ENCODE measurements around the gene OR2Z1.
"Not testable (repeated sequence)": the region's sequence is repeated elsewhere in the genome, so short reads cannot be mapped to it uniquely, and the experiment has no call there.

Gene OR2Z1

DNA sequence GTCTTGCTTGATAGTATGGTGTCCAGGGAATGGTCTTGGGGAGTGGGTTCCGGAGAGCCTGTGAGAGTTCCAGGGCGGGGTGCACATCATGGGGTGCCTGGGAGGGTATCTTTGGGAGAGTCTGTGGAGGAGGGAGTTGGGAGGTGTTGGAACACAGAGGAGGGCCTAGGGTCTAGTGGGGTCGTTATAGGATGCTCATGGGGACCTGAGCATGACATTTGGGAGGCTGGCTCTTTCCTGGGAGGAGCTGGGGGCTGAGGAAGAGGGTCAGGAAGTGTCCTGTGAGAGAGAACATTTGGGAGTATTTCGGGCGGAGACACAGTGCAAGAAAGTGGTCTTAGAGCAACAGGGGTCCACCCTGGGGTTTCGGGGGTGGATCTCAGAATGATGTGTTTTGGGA lies 25.5 kb upstream of the OR2Z1 start:
- no peak overlapping the region for H3K4me3 ChIP-seq (ENCODE audit: low read length)
- TF ChIP-seq ZNF274 (IDR thresholded peaks at IDR 0.05; ENCODE audit: low read depth, low read length), result no peak

DNA sequence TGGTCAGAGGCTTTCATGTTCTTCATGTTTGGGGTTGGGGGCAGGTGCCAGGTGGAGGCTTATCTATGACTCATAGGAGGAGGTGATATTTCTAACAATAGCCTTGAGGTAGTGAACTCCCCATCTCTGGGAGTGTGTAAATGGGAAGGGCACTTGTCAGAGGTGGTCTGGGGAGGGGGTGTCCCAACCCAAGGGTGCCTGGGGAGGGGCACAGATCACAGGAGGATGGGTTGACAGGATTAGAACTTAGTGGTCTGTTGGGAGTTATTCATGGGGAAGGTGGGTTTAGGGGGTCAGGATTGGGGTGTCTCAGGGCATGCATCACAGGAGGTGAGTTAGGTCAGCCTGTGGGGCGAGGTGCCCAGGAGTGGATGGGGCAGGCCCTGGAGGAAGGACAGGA lies 24.4 kb upstream of the OR2Z1 start:
- TF ChIP-seq ZNF274 (IDR thresholded peaks at IDR 0.05; ENCODE audit: low read depth, low read length), result no peak
- H3K4me3 ChIP-seq (ENCODE audit: low read length), result no peak overlapping the region

DNA sequence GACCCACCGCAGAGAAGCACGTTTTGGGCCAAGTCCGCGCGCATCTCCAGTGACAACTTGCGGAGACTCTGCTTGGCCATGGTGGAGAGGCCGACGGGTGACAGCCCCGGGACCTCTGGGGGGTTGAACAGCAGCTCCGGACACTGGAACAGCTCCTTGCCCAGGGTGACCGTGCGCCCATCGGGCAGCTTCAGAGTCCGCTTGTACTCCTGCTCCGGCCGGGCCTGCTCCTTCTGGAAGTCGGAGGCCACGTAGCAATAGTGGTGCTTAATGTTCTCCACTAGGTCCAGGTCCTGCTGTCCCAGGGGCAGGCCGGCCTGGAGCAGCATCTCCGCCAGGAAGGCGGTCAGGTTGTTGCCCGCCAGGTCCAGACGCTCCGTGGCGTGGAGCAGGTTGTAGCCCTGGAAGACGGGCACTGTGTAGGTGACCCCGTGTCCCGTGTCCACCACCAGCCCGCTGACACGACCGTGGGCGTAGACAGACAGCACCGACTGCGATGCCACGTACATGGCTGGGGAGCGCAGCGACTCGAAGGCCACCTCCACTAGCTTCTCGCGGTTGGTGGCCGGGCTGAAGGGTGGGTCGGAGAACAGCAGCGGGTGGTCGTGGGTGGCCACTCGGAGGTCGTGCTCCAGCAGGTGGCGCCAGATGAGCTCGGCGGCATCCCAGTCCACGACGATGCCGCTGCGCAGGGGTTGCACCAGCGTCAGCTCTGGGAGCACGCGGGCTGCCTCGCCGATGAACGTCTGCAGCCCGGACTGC lies 23.6 kb upstream of the OR2Z1 start:
- no peak overlapping the region for H3K4me3 ChIP-seq (ENCODE audit: low read length)

DNA sequence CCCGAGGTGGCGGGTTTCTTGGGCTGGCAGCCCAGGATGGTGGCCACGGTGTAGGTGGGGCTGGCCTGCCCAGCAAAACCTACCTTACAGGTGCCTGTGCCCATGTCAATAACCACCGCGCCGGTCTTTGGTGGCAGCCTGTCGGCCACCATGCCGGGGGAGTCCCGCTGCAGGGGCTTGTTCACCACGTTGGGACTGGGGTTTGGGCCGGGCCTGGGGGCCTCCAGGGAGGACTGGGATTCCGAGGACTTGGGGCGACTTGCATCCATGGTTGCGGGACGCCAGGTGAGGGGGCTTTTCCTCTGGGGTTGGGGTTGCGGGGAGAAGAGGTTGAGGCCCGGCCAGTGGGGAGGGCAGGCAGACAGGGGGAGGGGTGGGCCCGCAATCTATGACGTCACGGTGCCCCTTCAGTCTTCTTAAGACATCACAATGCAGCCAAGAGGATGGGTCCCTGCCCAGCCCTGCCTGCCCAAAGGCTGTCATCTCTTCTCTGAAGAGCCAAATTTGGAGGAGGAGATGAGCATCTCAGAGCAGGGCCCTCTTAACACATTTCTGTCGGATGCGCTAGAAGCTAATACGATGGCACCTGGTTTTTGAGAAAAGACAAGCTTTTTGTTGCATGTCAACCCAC lies 22.9 kb upstream of the OR2Z1 start, which contains the start of gene ACTL9:
Gene ACTL9, minus strand, starts transcription at position 363 of the 631 bp plus-strand sequence. Its CDS starts 94 bp downstream, at position 269.
- no peak within 1 kb of the TSS for H3K4me3 ChIP-seq (ENCODE audit: low read length)
- TF ChIP-seq ZNF274 (IDR thresholded peaks at IDR 0.05; ENCODE audit: low read depth, low read length), result no peak

More for the DNA sequence above, 23.6 kb upstream of the OR2Z1 start:
- TF ChIP-seq ZNF274 (IDR thresholded peaks at IDR 0.05; ENCODE audit: low read depth, low read length), result no peak

DNA sequence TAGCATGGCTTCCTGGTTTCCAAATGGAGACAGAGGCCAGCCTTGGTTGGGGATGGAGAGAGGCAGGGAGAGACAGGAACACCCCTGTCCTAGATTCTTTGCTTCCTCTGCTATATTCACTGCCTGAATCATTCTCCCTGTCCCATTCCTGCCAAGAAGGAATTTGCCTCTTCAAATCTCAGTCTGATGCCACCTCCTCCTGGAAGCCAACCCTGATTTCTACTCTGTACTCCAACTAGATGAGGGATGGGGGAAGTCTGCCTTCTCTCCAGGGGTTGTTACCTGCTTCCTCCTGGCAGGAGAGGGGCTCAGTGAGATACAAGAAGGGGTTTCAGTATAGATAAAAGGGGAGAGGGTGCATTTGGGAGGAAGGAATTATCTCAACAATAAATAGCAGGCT lies 21.5 kb upstream of the OR2Z1 start:
- no peak overlapping the region for H3K4me3 ChIP-seq (ENCODE audit: low read length)
- no peak for TF ChIP-seq ZNF274 (IDR thresholded peaks at IDR 0.05; ENCODE audit: low read depth, low read length)

DNA sequence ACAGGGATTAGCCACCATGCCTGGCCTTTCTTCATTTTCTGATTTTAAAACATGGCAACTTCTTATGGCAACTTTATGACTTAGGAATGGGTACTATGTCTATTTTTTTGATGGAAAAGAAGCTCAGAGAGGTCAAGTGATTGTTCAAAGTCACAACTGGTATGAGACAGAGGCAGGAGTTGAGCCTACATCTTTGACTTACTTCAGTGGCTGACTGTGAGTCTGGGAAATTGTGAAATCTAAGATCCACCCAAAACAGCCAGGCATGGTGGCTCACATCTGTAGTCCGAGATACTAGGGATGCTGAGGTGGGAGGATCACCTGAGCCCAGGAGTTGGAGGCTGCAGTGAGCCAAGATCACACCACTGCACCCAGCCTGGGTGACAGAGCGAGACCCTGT lies 20.5 kb upstream of the OR2Z1 start:
- no peak for TF ChIP-seq ZNF274 (IDR thresholded peaks at IDR 0.05; ENCODE audit: low read depth, low read length)

DNA sequence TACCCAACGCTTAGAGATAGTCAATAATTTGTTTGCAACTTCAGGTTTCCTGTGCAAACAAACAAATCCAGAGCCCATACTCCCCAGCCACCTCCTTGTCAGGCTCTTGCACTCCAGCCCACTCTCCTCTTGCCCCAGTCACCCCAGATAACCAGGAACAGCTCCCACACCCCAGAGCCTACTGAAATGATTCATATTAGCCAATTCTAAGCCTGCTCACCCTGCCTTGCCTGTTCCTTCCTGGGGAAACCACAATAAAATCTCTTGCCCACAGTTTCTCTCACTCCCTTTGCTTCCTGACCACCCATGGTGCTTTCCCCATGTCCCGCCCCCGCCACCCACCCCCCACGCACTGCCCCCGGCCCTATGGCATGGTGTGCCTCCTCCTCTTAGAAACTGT lies 19.1 kb upstream of the OR2Z1 start:
- no peak overlapping the region for H3K4me3 ChIP-seq (ENCODE audit: low read length)
- TF ChIP-seq ZNF274 (IDR thresholded peaks at IDR 0.05; ENCODE audit: low read depth, low read length), result no peak

More for the DNA sequence above, 20.5 kb upstream of the OR2Z1 start:
- H3K4me3 ChIP-seq (ENCODE audit: low read length), result no peak overlapping the region

DNA sequence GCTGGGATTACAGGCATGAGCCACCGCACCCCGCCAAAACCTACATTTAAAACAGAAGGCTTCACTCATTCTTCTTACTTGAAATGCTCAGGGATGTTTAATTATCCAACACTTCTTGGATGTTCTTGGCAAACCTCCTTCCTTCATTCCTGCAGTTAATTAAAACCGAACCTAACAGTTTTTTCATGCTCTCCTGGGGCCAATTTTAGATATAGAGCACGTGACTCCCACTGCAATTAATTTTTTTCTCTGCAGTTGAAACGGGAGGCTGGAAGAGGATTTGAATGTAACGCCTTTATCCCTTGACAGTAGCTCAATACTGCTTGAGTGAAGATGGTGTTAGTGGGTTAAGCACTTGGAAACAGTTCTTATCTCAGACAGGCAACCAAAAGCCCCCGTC lies 18.2 kb upstream of the OR2Z1 start:
- no peak overlapping the region for H3K4me3 ChIP-seq (ENCODE audit: low read length)
- TF ChIP-seq ZNF274 (IDR thresholded peaks at IDR 0.05; ENCODE audit: low read depth, low read length), result no peak

DNA sequence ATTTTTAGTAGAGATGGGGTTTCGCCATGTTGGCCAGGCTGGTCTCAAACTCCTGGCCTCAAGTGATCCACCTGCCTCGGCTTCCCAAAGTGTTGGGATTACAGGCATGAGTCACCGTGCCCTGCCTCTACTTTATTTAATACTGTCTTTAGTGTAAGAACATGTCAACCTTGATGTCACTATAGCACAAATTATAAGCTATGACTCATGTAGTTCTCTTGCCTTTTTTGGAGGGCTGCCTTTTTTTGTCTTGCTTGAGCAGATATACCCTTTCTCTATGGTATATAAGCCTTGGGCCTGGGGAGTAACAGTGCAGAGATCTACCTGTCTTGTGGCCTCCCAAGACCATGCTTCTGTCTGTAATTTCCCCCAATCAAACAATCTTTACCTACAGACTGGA lies 16.1 kb upstream of the OR2Z1 start:
- not testable (repeated sequence) for H3K4me3 ChIP-seq (ENCODE audit: low read length)

DNA sequence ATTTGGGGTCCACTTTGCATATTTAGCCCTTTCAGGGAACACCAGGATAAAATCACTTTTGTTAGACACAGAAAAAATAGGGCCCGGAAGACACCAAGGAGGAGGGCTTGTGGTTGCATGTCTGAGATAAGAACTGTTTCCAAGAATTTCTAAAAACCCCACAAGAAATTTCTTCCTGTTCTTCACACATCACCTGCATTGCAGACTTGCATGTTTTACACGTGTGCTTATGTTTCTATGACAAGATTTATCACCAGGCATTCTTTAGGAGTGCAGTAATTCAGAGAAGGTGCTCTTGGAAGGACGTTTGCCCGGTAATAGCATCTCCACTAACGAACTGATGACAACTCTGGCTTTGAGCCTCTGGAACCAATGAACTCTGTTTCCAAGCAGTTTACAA lies 15.7 kb upstream of the OR2Z1 start:
- H3K4me3 ChIP-seq (ENCODE audit: low read length), result no peak overlapping the region
- no peak for TF ChIP-seq ZNF274 (IDR thresholded peaks at IDR 0.05; ENCODE audit: low read depth, low read length)

DNA sequence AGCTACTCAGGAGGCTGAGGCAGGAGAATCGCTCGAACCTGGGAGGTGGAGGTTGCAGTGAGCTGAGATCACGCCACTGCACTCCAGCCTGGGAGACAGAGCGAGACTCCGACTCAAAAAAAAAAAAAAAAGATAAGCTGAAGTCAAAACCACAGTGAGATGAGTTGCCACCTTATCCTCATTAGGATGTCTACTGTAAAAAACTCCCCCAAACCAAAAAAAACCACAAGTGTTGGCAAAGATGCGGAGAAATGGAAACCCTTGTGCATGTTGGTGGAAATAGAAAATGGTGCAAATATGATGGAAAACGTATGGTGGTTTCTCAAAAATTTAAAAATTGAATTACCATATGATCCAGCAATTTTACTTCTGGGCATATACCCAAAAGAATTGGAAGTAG lies 11.1 kb upstream of the OR2Z1 start:
- H3K4me3 ChIP-seq (ENCODE audit: low read length), result not testable (repeated sequence)

DNA sequence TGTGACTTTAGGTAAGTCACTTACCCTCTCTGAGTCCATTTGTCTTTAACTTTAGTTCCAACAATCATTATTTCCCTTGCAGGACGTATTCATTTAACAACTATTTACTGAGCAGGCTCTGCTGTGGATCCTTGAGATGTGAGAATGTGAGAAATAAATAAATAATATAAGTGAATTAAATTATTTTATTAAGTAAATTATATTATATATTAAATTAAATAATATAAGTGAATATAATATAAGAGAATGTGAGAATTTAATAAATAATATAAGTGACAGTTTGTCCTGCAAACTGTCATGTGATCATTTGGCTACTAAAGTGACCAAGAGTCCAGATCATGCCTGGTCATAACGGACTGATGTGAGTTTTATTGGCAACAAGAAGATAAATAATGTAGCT lies 598 bp downstream of the OR2Z1 start:
- no peak overlapping the region for H3K4me3 ChIP-seq (ENCODE audit: low read length)
- TF ChIP-seq ZNF274 (IDR thresholded peaks at IDR 0.05; ENCODE audit: low read depth, low read length), result no peak

DNA sequence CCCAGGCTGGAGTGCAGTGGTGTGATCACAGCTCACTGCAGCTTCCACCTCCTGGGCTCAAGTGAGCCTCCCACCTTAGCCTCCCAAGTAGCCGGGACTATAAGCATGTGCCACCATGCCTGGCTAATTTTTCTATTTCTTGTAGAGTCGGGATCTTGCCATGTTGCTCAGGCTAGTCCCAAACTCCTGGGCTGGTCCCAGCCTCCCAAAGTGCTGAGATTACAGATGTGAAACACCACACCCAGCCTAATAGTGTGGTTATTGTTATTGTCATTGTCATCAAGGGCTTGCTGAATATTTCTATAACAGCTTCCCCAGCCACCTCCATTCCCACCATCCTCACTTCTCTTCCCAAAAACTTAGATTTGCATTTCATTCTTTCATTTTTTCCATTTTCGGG lies 2.8 kb downstream of the OR2Z1 start:
- H3K4me3 ChIP-seq (ENCODE audit: low read length), result no peak overlapping the region
- TF ChIP-seq ZNF274 (IDR thresholded peaks at IDR 0.05; ENCODE audit: low read depth, low read length), result no peak

DNA sequence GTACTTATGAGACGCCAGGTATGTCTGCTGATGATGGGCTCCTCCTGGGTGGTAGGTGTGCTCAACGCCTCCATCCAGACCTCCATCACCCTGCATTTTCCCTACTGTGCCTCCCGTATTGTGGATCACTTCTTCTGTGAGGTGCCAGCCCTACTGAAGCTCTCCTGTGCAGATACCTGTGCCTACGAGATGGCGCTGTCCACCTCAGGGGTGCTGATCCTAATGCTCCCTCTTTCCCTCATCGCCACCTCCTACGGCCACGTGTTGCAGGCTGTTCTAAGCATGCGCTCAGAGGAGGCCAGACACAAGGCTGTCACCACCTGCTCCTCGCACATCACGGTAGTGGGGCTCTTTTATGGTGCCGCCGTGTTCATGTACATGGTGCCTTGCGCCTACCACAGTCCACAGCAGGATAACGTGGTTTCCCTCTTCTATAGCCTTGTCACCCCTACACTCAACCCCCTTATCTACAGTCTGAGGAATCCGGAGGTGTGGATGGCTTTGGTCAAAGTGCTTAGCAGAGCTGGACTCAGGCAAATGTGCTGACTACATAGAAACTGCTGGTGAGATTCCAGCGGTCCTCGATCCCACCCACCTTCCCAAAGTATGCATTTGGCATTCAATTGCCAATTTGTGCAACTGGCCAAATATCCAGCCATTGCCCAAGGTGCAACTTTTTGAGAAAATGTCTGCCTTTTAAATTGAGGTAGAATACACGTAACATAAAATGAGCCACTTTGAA lies 10.2 kb downstream of the OR2Z1 start:
- no peak for TF ChIP-seq ZNF274 (IDR thresholded peaks at IDR 0.05; ENCODE audit: low read depth, low read length)
- H3K4me3 ChIP-seq (ENCODE audit: low read length), result no peak overlapping the region

DNA sequence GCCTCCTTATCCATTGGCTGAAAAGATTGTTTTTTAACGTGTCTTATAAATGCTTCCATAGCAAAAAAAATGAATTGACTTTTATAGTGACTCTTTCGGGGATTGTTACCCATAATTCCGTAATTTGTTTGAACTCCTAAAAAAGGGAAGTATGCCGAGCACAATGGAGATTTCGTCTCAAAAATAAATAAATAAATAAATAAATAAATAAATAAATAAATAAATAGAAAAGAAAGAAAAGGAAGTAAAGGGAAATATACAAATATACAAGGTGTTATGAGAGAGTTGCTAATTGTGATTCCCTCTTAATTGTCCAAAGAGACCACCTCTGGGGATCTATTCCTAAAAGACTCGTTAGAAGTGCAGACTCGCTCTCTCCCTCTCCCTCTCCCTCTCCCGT lies 16.9 kb downstream of the OR2Z1 start:
- TF ChIP-seq ZNF274 (IDR thresholded peaks at IDR 0.05; ENCODE audit: low read depth, low read length), result no peak
- no peak overlapping the region for H3K4me3 ChIP-seq (ENCODE audit: low read length)

DNA sequence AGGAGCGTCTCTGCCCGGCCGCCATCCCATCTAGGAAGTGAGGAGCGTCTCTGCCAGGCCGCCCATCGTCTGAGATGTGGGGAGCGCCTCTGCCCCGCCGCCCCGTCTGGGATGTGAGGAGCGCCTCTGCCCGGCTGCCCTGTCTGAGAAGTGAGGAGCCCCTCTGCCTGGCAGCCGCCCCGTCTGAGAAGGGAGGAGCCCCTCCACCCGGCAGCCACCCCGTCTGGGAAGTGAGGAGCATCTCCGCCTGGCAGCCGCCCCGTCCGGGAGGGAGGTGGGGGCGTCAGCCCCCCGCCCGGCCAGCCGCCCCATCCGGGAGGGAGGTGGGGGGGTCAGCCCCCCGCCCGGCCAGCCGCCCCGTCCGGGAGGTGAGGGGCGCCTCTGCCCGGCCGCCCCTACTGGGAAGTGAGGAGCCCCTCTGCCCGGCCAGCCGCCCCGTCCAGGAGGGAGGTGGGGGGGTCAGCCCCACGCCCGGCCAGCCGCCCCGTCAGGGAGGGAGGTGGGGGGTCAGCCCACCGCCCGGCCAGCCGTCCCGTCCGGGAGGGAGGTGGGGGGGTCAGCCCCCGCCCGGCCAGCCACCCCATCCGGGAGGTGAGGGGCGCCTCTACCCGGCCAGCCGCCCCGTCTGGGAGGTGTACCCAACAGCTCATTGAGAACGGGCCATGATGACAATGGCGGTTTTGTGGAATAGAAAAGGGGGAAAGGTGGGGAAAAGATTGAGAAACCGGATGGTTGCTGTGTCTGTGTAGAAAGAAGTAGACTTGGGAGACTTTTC lies 18.0 kb downstream of the OR2Z1 start:
- H3K4me3 ChIP-seq (ENCODE audit: low read length), result not testable (repeated sequence)

DNA sequence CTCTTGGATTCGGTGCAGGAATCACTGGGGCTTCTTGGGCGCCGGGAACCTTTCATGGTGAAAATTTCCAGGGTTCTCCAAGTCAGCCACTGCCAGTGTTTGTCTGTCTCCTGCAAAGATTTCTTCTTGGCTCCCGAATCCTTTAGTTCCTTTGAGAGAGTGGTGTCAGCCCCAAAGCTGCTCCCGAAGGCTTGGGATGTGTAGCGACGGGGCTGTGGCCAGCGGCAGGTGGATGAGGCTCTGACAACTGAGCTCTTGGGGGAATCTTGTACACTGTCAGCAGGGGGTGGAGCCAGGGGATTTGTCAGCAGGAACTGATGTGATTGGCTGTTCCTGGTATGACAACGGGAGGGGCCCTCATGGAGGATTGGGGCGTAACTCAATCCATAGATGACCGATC lies 45.8 kb downstream of the OR2Z1 start:
- H3K4me3 ChIP-seq (ENCODE audit: low read length), result not testable (repeated sequence)

DNA sequence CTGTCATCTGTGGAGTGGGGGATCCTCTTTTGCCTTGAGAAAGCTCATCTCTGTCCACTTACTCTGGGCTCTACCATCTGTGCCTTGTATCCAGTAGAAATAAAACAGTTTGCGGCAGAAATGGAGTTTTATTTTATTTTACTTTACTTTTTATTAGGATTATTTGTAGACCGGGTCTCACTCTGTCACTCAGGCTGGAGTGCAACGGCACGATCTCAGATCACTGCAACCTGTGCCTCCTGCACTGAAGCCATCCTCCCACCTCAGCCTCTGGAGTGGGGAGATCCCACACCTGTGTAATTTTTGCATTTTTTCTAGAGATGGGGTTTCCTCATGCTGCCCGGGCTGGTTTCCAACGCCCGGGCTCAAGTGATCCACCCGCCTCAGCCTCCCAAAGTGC lies 47.8 kb downstream of the OR2Z1 start:
- not testable (repeated sequence) for H3K4me3 ChIP-seq (ENCODE audit: low read length)

DNA sequence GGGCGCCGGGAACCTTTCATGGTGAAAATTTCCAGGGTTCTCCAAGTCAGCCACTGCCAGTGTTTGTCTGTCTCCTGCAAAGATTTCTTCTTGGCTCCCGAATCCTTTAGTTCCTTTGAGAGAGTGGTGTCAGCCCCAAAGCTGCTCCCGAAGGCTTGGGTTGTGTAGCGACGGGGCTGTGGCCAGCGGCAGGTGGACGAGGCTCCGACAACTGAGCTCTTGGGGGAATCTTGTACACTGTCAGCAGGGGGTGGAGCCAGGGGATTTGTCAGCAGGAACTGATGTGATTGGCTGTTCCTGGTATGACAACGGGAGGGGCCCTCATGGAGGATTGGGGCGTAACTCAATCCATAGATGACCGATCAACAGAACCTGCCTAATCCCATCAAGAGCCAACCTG lies 52.2 kb downstream of the OR2Z1 start:
- not testable (repeated sequence) for H3K4me3 ChIP-seq (ENCODE audit: low read length)
